SH-SY5Y (cell line): ENCODE measurements around the gene DGKG.

Experiments
- GATA2 ChIP-seq: IDR thresholded peaks from 2 replicates; pipeline ENCODE4 v1.6.1; 2011; ENCODE audit warnings: mild to moderate bottlenecking, low read depth, low read length
- GATA3 ChIP-seq: IDR thresholded peaks from 2 replicates; pipeline ENCODE4 v1.6.1; 2011; ENCODE audit warnings: low read depth, mild to moderate bottlenecking, low read length, moderate library complexity

GRCh38 chr3:186339180-186339918 is 22.7 kb downstream of the DGKG start:
- TF ChIP-seq GATA2, result no peak
- TF ChIP-seq GATA3, result no peak
